ENCODE results near the gene ZSCAN30.

- TF ChIP-seq CTCF (IDR thresholded peaks at IDR 0.05): no peak
- no peak for TF ChIP-seq POLR2AphosphoS5 (IDR thresholded peaks at IDR 0.05)
Observed at GRCh38 chr18:35236571-35237363, 53.3 kb downstream of the ZSCAN30 start.

Measured in esophagus muscularis mucosa (tissue), 3 donors.